ENCODE data around the gene TET3. TPM values are rescaled to one million over a fixed set of nuclear protein-coding genes. Genes with fewer than 3 reads are reported as not detected.

Gene TET3
- total RNA-seq, 1 donor from 2014 or later: 32.2 TPM

DNA sequence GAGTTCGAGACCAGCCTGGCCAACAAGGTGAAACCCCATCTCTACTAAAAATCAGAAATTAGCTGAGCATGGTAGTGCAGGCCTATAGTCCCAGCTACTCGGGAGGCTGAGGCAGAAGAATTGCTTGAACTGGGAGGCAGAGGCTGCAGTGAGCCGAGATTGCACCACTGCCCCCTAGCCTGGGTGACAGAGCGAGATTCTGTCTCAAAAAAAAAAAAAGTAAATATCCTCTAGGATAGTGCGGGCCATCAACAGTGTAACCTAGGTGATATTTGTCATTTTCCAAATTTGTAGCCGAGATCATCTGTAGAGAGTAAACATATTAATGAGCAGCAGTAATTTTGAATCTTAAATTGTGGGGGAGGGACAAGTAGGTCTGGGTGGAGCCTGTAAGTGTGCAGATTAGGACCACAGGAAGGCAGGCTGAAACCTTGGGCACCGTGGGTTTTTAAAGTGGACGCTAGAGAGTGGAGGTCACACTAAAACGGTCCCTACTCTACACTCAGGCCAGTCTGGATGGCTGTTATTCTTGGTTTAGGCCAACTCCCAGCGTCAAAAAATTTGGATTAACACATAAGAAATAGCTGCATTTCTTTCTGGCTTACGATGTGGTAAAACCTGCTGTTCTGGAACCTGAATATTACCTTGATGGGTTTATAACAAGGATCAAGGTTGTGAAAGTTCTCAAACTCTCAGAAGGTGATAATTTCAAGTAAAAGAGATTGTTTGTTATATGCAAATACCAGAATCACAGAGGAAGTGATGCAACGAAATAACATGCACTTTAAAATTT lies 22.7 kb upstream of the TET3 start:
- Mint-ChIP-seq H3K27ac (ENCODE audit: unreplicated experiment) (no peak overlapping the region), H3K36me3 (ENCODE audit: low read depth) (peaks cover 27% of the 10 kb centered on the region), H3K9me3 (ENCODE audit: low read depth) (peaks cover 11% of the 10 kb centered on the region), H3K4me3 (ENCODE audit: unreplicated experiment) (no peak overlapping the region), H3K27me3 (ENCODE audit: low read depth) (no peaks in the 10 kb centered on the region), H3K4me1 (ENCODE audit: low read depth) (no peaks in the 10 kb centered on the region)
- TF ChIP-seq, protein P1, sequence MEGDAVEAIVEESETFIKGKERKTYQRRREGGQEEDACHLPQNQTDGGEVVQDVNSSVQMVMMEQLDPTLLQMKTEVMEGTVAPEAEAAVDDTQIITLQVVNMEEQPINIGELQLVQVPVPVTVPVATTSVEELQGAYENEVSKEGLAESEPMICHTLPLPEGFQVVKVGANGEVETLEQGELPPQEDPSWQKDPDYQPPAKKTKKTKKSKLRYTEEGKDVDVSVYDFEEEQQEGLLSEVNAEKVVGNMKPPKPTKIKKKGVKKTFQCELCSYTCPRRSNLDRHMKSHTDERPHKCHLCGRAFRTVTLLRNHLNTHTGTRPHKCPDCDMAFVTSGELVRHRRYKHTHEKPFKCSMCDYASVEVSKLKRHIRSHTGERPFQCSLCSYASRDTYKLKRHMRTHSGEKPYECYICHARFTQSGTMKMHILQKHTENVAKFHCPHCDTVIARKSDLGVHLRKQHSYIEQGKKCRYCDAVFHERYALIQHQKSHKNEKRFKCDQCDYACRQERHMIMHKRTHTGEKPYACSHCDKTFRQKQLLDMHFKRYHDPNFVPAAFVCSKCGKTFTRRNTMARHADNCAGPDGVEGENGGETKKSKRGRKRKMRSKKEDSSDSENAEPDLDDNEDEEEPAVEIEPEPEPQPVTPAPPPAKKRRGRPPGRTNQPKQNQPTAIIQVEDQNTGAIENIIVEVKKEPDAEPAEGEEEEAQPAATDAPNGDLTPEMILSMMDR (IDR thresholded peaks at IDR 0.05): no peak
- DNase-seq (ENCODE audit: low spot score): no peak

DNA sequence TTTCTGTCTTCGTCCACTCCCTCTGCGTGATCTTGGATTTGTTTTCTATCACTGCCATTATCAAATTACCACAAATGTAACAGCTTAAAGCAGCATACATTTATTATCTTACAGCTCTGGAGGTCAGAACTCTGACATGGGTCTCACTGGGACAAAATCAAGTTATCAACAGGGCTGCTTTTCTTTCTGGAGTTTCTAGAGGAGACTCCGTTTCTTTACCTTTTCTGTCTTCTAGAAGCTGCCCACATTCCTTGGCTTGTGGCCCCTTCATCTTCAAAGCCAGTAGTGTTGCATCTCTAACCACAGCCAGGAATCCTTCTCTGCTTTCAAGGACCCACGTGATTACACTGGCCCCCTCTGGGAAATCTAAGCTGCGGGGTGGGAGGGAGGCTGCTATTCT lies 21.9 kb upstream of the TET3 start:
- Mint-ChIP-seq H3K36me3 (ENCODE audit: low read depth) (peaks cover 25% of the 10 kb centered on the region), H3K4me3 (ENCODE audit: unreplicated experiment) (no peak overlapping the region), H3K9me3 (ENCODE audit: low read depth) (peaks cover 11% of the 10 kb centered on the region), H3K4me1 (ENCODE audit: low read depth) (no peaks in the 10 kb centered on the region), H3K27me3 (ENCODE audit: low read depth) (no peaks in the 10 kb centered on the region), H3K27ac (ENCODE audit: unreplicated experiment) (no peak overlapping the region)
- no peak for DNase-seq (ENCODE audit: low spot score)
- TF ChIP-seq, protein P1 (IDR thresholded peaks at IDR 0.05): no peak

DNA sequence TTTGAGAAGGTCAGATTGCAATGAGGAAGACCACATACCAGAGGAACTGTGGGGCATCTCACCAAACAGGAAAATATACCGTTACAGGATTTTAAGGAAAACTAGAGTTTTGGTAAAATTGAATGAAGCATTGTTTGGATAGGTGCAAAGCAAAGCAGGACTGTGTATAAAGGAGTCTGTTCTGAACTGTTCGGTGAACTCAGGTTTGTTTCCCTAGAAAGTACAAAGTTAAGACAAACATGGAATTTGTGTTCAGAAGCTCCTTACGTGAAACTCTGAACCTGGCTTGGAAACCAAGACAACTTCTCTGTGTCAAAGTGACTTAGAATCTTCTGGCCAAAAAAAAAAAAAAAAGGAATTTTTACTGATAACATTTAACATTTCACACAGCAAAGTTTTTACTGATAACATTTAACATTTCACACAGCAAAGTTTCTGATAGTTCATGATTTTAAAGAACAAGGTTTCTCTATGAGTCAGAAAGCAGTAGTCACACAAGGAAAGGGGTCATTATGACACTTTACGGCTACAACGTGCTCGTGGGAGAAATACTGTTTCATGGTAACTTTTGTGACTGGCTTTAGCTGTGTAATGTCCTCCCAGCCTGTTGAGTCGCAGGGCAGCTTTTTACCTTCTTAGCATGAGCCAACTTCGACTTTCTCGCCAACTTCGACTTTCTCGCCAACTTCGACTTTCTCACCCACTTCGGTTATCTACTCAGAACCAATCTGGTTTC lies 21.2 kb upstream of the TET3 start:
- H3K9me3 Mint-ChIP-seq (ENCODE audit: low read depth): peaks cover 11% of the 10 kb centered on the region
- no peak overlapping the region for H3K27ac Mint-ChIP-seq (ENCODE audit: unreplicated experiment)
- TF ChIP-seq, protein P1 (IDR thresholded peaks at IDR 0.05): no peak
- no peaks in the 10 kb centered on the region for H3K4me1 Mint-ChIP-seq (ENCODE audit: low read depth)
- no peak for DNase-seq (ENCODE audit: low spot score)
- peaks cover 18% of the 10 kb centered on the region for H3K36me3 Mint-ChIP-seq (ENCODE audit: low read depth)
- no peak overlapping the region for H3K4me3 Mint-ChIP-seq (ENCODE audit: unreplicated experiment)
- H3K27me3 Mint-ChIP-seq (ENCODE audit: low read depth): no peaks in the 10 kb centered on the region

DNA sequence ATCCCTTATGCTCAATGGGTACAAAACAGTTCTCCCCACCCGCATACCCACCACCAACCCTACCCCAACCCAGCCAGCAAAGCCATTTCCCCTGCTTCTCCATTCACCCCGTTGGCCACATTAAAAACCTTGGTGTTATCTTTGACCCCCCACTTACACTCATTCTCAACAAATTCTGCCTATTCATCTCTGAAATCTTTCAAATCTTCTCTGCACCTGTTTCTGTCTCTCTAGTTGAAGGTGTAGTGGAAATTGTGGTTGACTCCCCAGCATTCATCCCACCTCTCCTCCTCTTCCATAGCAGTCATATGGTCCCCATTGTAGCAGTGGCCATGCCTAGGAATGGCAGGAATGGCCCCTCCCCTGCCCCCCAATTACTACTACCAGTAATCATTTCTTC lies 20.5 kb upstream of the TET3 start:
- no peaks in the 10 kb centered on the region for H3K27me3 Mint-ChIP-seq (ENCODE audit: low read depth)
- TF ChIP-seq, protein P1 (IDR thresholded peaks at IDR 0.05): no peak
- H3K36me3 Mint-ChIP-seq (ENCODE audit: low read depth): peaks cover 12% of the 10 kb centered on the region
- DNase-seq (ENCODE audit: low spot score): no peak
- H3K9me3 Mint-ChIP-seq (ENCODE audit: low read depth): peaks cover 11% of the 10 kb centered on the region
- no peaks in the 10 kb centered on the region for H3K4me1 Mint-ChIP-seq (ENCODE audit: low read depth)
- H3K27ac Mint-ChIP-seq (ENCODE audit: unreplicated experiment): no peak overlapping the region
- no peak overlapping the region for H3K4me3 Mint-ChIP-seq (ENCODE audit: unreplicated experiment)

DNA sequence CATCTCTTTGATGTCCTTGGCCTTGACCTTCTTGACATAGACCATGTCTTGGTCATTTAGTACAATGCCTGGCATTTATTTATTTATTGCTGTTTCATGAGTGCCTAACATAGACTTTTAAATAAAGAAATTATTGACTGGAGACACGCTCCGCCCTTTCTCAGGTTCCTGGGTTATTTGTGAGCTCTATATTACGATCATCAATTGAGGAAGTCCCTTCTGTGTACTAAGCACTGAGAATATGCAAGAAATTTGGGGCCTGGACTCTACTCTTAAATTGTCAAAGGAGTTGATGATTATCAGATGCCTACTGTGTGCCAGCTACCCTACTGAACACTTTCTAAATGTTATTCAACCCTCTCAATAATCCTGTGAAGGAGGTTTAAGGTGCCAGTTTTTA lies 19.7 kb upstream of the TET3 start:
- DNase-seq (ENCODE audit: low spot score): no peak
- TF ChIP-seq, protein P1 (IDR thresholded peaks at IDR 0.05): no peak
- Mint-ChIP-seq H3K27ac (ENCODE audit: unreplicated experiment) (no peak overlapping the region), H3K4me3 (ENCODE audit: unreplicated experiment) (no peak overlapping the region), H3K36me3 (ENCODE audit: low read depth) (peaks cover 8% of the 10 kb centered on the region), H3K27me3 (ENCODE audit: low read depth) (no peaks in the 10 kb centered on the region), H3K4me1 (ENCODE audit: low read depth) (no peaks in the 10 kb centered on the region), H3K9me3 (ENCODE audit: low read depth) (peaks cover 11% of the 10 kb centered on the region)
